KMS-11 (cell line): ENCODE data around the gene ZBTB11.
"Not testable (repeated sequence)": the region's sequence is repeated elsewhere in the genome, so short reads cannot be mapped to it uniquely, and the experiment has no call there.

Source experiments
- H2AFZ ChIP-seq: fragments of 200-600 bp; sonication (generic); 2 replicates; pipeline ENCODE4 v1.6.1; 2016; ENCODE audit warnings: antibody characterized with exemption, mixed run types, low read depth
- H3K27ac ChIP-seq: fragments of 200-600 bp; sonication (generic); 2 replicates; pipeline ENCODE4 v1.6.1; 2016; ENCODE audit warnings: mild to moderate bottlenecking, mixed run types
- H3K27me3 ChIP-seq: fragments of 200-600 bp; sonication (generic); 2 replicates; pipeline ENCODE4 v1.6.1; 2017; ENCODE audit warnings: mild to moderate bottlenecking, low read depth, mixed run types, moderate library complexity; ENCODE audit not compliant: insufficient read depth
- H3K36me3 ChIP-seq: fragments of 200-600 bp; sonication (generic); 2 replicates; pipeline ENCODE4 v1.6.1; 2017; ENCODE audit warnings: mild to moderate bottlenecking, mixed run types; ENCODE audit not compliant: insufficient read depth
- H3K4me1 ChIP-seq: fragments of 200-600 bp; sonication (generic); 2 replicates; pipeline ENCODE4 v1.6.1; 2016; ENCODE audit warnings: mild to moderate bottlenecking, low read depth, mixed run types; ENCODE audit not compliant: poor library complexity, severe bottlenecking
- H3K4me2 ChIP-seq: fragments of 200-600 bp; sonication (generic); 2 replicates; pipeline ENCODE4 v1.7.0; 2016; ENCODE audit warnings: mild to moderate bottlenecking, mixed run types
- H3K4me3 ChIP-seq: fragments of 200-600 bp; sonication (generic); IDR thresholded peaks from 2 replicates; pipeline ENCODE4 v1.6.1; 2017; ENCODE audit warnings: low read depth, low read length, mixed read lengths; ENCODE audit not compliant: insufficient read depth
- H3K79me2 ChIP-seq: fragments of 200-600 bp; sonication (generic); 2 replicates; pipeline ENCODE4 v1.6.1; 2016; ENCODE audit warnings: low read depth, mixed run types; ENCODE audit not compliant: insufficient read depth
- H3K9ac ChIP-seq: fragments of 200-600 bp; sonication (generic); 2 replicates; pipeline ENCODE4 v1.6.1; 2016; ENCODE audit warnings: mild to moderate bottlenecking, mixed run types
- H4K20me1 ChIP-seq: fragments of 200-600 bp; sonication (generic); 2 replicates; pipeline ENCODE4 v1.6.1; 2016; ENCODE audit warnings: mild to moderate bottlenecking, mixed run types; ENCODE audit not compliant: insufficient read depth
- TF ChIP-seq, protein P1 (sequence below): fragments of 200-600 bp; sonication (generic); conservative IDR thresholded peaks from 2 replicates; pipeline ENCODE4 v1.6.1; 2017; ENCODE audit warnings: low read depth, mild to moderate bottlenecking, antibody characterized with exemption, low read length, moderate library complexity, mixed read lengths

The ZBTB11 gene

DNA sequence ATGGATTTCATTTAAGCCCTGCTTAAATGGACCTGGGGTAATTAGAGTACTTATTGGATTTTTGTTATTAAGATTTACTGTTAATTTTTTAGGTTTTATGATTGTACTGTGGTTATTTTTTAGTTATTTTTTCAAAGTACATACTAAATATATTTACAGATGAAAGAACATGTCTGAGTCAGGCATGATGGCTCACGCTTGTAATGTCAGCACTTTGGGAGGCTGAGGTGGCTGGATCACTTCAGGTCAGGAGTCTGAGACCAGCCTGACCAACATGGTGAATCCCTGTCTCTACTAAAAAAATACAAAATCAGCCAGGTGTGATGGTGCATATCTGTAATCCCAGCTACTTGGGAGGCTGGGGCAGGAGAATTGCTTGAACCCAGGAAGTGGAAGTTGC, 25.8 kb upstream of the ZBTB11 start:
- Histone ChIP-seq H3K36me3 (no peaks in the 10 kb centered on the region), H3K79me2 (no peaks in the 10 kb centered on the region), H4K20me1 (no peaks in the 10 kb centered on the region), H3K4me1 (peaks cover 32% of the 10 kb centered on the region), H3K9ac (no peak overlapping the region), H3K4me2 (peak overlapping the region; percentile 94), H3K27ac (peak overlapping the region; percentile 71; the same call in 1 of the 2 replicates), H3K4me3 (no peak overlapping the region), H3K27me3 (no peaks in the 10 kb centered on the region), H2AFZ (peak overlapping the region; percentile 65; the same call in 1 of the 2 replicates)
- TF ChIP-seq, protein P1, sequence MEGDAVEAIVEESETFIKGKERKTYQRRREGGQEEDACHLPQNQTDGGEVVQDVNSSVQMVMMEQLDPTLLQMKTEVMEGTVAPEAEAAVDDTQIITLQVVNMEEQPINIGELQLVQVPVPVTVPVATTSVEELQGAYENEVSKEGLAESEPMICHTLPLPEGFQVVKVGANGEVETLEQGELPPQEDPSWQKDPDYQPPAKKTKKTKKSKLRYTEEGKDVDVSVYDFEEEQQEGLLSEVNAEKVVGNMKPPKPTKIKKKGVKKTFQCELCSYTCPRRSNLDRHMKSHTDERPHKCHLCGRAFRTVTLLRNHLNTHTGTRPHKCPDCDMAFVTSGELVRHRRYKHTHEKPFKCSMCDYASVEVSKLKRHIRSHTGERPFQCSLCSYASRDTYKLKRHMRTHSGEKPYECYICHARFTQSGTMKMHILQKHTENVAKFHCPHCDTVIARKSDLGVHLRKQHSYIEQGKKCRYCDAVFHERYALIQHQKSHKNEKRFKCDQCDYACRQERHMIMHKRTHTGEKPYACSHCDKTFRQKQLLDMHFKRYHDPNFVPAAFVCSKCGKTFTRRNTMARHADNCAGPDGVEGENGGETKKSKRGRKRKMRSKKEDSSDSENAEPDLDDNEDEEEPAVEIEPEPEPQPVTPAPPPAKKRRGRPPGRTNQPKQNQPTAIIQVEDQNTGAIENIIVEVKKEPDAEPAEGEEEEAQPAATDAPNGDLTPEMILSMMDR: no peak

DNA sequence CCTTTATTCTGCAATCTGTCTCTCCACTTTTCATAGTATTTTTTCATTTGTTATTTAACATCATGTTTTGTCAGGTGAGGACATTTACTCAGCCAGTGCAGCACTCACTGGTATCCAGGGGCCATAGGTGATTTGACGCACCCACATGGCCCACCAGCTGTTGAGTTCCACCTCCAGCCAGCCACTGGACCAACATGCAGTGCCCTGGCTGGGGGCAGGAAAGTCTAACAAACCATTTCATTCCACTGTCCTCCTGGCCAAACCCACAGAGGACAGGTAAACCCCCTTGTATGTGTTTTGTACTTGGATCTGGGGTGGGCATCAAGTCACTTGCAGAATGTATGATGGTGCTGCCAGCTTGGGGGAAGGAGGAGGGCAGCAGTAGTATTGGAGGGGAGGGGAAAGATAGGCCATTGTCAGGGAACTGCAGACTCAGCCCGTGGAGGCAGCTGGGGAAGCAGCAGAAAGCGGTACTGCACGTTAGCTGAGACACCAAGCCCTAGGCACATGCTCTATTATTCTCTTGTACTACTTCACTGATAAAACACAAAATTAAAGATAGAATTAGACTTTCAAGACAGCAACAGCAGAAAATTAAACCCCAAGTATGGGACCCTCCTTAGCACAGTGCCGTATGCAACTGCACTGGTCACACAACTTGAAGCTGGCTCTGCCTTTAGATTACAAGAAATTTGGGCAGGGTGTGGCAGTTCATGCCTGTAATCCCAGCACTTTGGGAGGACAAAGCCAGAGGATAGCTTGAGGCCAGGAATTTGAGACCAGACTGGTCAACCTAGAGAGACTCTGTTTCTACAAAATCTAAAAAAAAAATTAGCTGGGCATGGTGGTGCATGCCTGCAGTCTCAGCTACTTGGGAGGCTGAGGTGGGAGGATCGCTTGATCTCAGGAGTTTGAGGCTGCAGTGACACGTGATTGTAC, 25.0 kb upstream of the ZBTB11 start:
- H3K4me1 ChIP-seq: peaks cover 32% of the 10 kb centered on the region
- H3K79me2 ChIP-seq: no peaks in the 10 kb centered on the region
- TF ChIP-seq, protein P1: no peak
- H3K9ac ChIP-seq: peak overlapping the region; percentile 37; the same call in 1 of the 2 replicates
- peak overlapping the region; percentile 65 for H2AFZ ChIP-seq
- H3K4me2 ChIP-seq: peak overlapping the region; percentile 94
- no peaks in the 10 kb centered on the region for H4K20me1 ChIP-seq
- no peaks in the 10 kb centered on the region for H3K27me3 ChIP-seq
- H3K4me3 ChIP-seq: no peak overlapping the region
- H3K27ac ChIP-seq: peak overlapping the region; percentile 71
- H3K36me3 ChIP-seq: no peaks in the 10 kb centered on the region

DNA sequence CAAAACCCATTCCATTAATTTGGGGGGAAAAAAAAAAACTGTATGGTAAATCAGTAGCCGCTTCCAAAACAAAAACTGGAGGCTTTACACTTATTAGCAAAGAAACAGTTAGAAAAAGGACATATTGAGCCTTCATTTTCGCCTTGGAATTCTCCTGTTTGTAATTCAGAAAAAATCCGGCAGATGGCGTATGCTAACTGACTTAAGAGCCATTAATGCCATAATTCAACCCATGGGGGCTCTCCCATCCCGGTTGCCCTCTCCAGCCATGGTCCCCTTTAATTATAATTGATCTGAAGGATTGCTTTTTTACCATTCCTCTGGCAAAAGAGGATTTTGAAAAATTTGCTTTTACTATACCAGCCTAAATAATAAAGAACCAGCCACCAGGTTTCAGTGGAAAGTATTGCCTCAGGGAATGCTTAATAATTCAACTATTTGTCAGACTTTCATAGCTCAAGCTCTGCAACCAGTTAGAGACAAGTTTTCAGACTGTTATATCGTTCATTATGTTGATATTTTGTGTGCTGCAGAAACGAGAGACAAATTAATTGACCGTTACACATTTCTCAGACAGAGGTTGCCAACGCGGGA, 18.9 kb upstream of the ZBTB11 start:
- H3K27ac ChIP-seq: no peak overlapping the region
- TF ChIP-seq, protein P1: peak; percentile 80
- no peak overlapping the region for H2AFZ ChIP-seq

DNA sequence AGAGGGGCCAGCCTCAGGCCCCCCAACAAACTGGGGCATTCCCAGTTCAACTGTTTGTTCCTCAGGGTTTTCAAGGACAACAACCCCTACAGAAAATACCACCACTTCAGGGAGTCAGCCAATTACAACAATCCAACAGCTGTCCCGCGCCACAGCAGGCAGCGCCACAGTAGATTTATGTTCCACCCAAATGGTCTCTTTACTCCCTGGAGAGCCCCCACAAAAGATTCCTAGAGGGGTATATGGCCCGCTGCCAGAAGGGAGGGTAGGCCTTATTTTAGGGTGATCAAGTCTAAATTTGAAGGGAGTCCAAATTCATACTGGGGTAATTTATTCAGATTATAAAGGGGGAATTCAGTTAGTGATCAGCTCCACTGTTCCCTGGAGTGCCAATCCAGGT, 17.9 kb upstream of the ZBTB11 start:
- H3K36me3 ChIP-seq, H3K27ac ChIP-seq, H3K9ac ChIP-seq, H3K4me2 ChIP-seq, H3K27me3 ChIP-seq, H4K20me1 ChIP-seq, H3K79me2 ChIP-seq, H3K4me3 ChIP-seq, H2AFZ ChIP-seq: not testable (repeated sequence)
- peaks cover 27% of the 10 kb centered on the region for H3K4me1 ChIP-seq

More for the DNA sequence above, 18.9 kb upstream of the ZBTB11 start:
- Histone ChIP-seq H3K27me3 (no peaks in the 10 kb centered on the region), H4K20me1 (no peaks in the 10 kb centered on the region), H3K36me3 (no peaks in the 10 kb centered on the region), H3K79me2 (no peaks in the 10 kb centered on the region), H3K4me1 (peaks cover 29% of the 10 kb centered on the region), H3K9ac (no peak overlapping the region), H3K4me3 (no peak overlapping the region), H3K4me2 (no peak overlapping the region)
